Rectal smooth muscle tissue (tissue), 1 donor: ENCODE measurements around the gene DLX1.
"Not testable (repeated sequence)": the region's sequence is repeated elsewhere in the genome, so short reads cannot be mapped to it uniquely, and the experiment has no call there.

ENCODE experiments used
- H3K27ac ChIP-seq: one replicate; pipeline ENCODE4 v1.7.0; 2013; ENCODE audit warnings: low read depth, low read length, inconsistent platforms
- H3K27me3 ChIP-seq: one replicate; pipeline ENCODE4 v1.7.0; 2013; ENCODE audit warnings: low read length; ENCODE audit not compliant: control insufficient read depth, insufficient read depth
- H3K36me3 ChIP-seq: one replicate; pipeline ENCODE4 v1.7.0; 2013; ENCODE audit warnings: low read length; ENCODE audit not compliant: control insufficient read depth, insufficient read depth
- H3K4me1 ChIP-seq: one replicate; pipeline ENCODE4 v1.7.0; 2013; ENCODE audit warnings: low read length; ENCODE audit not compliant: control insufficient read depth, insufficient read depth
- H3K4me3 ChIP-seq: one replicate; pipeline ENCODE4 v1.7.0; 2013; ENCODE audit warnings: low read length
- H3K9ac ChIP-seq: one replicate; pipeline ENCODE4 v1.7.0; 2013; ENCODE audit warnings: low read length

Gene DLX1

GRCh38 chr2:172131713-172132555 is 46.6 kb downstream of the DLX1 start:
- H3K36me3 ChIP-seq: no peaks in the 10 kb centered on the region
- H3K27me3 ChIP-seq: no peaks in the 10 kb centered on the region
- H3K4me3 ChIP-seq: no peak overlapping the region
- no peak overlapping the region for H3K9ac ChIP-seq
- no peaks in the 10 kb centered on the region for H3K4me1 ChIP-seq
- no peak overlapping the region for H3K27ac ChIP-seq

- no peaks in the 10 kb centered on the region for H3K27me3 ChIP-seq
- H3K36me3 ChIP-seq: no peaks in the 10 kb centered on the region
- no peak overlapping the region for H3K27ac ChIP-seq
- no peaks in the 10 kb centered on the region for H3K4me1 ChIP-seq
- no peak overlapping the region for H3K9ac ChIP-seq
- H3K4me3 ChIP-seq: no peak overlapping the region
Observed at GRCh38 chr2:172134270-172134669, 49.0 kb downstream of the DLX1 start.

DNA sequence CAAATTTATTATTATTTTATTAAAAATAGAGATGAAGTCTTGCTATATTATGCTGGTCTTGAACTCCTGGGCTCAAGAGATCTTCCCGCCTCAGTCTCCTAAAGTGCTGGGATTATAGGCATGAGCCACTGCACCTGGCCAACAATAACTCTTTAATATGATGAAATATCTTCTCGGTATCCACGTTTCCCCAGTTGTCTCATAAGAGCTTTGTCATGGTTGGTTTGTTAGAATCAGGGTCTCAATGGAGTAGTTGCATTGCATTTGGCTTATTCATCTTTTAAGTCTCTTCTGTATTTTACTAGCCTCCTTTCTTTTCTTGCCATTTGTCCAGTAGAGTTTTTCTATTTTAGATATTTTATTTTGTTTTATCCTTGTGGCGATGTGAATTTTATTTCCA is 50.1 kb downstream of the DLX1 start:
- Histone ChIP-seq H3K36me3 (no peaks in the 10 kb centered on the region), H3K4me1 (no peaks in the 10 kb centered on the region), H3K4me3 (no peak overlapping the region), H3K9ac (no peak overlapping the region), H3K27me3 (no peaks in the 10 kb centered on the region), H3K27ac (no peak overlapping the region)

DNA sequence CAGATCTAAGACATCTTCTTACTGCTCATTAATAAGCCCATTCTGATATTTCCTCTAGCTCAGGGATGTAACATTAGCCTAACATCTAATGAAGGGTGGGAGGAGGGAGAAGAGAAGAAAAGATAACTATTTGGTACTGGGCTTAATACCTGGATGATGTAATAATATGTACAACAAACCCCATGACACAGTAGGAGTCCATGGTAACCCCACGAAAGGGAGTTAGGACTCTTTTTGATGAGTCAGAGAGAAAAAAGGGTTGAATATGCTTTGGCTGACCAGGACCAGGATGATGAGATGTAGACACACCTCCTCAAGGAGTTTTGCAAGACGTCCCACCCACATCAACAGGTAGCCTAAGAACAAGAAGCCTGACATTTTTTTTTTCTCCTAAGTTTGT is 51.8 kb downstream of the DLX1 start:
- no peaks in the 10 kb centered on the region for H3K27me3 ChIP-seq
- no peaks in the 10 kb centered on the region for H3K4me1 ChIP-seq
- no peak overlapping the region for H3K27ac ChIP-seq
- no peak overlapping the region for H3K9ac ChIP-seq
- no peak overlapping the region for H3K4me3 ChIP-seq
- H3K36me3 ChIP-seq: no peaks in the 10 kb centered on the region

DNA sequence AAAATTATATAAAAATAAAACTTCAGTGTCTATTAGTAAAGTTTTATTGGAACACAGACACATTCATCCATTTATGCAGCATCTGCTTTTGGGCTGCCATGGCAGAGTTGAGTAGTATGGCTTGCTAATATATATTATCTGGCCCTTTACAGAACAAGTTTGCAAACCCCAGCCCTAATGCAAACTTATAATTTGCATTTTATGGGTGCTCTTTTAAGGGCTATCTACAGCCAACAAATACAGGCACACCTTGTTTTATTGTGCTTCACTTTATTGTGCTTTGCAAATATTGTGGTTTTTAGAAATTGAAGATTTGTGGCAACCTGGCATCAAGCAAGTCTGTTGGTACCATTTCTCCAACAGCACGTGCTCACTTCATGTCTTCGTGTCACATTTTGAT is 52.6 kb downstream of the DLX1 start:
- Histone ChIP-seq H3K4me1 (no peaks in the 10 kb centered on the region), H3K27ac (no peak overlapping the region), H3K36me3 (no peaks in the 10 kb centered on the region), H3K9ac (no peak overlapping the region), H3K27me3 (no peaks in the 10 kb centered on the region), H3K4me3 (no peak overlapping the region)

- not testable (repeated sequence) for H3K27ac ChIP-seq, H3K9ac ChIP-seq, H3K4me1 ChIP-seq, H3K4me3 ChIP-seq, H3K27me3 ChIP-seq, H3K36me3 ChIP-seq
Observed at GRCh38 chr2:172138727-172139126, 53.4 kb downstream of the DLX1 start.
